GM19099 (cell line): ENCODE results near the gene TACC2.

Experiments
- POLR2A ChIP-seq: IDR thresholded peaks from 3 replicates; pipeline ENCODE4 v1.6.1; 2011; ENCODE audit warnings: low read depth; ENCODE audit not compliant: insufficient read length; ENCODE audit errors: extremely low read depth

TACC2 gene

DNA sequence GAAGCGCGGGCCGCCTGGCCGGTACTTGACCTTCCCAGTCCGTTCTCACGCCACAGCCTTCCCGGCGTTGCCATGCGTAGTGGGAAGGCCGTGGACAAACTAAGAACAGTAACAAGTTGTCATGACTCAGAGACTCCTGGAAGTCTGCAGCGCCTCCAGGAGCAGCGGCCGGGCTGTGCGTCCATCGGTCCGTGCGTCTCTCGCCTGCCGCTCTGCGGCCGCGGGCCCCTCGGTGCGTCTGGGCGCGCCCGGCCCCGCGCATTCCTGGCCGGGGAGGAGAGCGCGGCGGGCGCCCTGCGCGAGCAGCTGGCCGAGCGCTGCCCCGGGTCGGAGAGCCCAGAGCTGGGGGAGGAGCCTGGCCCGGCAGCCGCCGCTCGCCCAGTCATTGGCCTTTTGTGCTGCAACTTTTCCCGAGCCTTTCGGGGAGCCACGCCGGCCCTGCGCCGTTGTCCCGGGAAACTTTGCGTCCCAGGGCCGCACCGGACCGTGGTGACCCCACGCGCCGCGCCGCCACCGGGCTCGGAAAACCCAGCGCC is 123.7 kb downstream of the TACC2 start:
- TF ChIP-seq POLR2A = no peak

DNA sequence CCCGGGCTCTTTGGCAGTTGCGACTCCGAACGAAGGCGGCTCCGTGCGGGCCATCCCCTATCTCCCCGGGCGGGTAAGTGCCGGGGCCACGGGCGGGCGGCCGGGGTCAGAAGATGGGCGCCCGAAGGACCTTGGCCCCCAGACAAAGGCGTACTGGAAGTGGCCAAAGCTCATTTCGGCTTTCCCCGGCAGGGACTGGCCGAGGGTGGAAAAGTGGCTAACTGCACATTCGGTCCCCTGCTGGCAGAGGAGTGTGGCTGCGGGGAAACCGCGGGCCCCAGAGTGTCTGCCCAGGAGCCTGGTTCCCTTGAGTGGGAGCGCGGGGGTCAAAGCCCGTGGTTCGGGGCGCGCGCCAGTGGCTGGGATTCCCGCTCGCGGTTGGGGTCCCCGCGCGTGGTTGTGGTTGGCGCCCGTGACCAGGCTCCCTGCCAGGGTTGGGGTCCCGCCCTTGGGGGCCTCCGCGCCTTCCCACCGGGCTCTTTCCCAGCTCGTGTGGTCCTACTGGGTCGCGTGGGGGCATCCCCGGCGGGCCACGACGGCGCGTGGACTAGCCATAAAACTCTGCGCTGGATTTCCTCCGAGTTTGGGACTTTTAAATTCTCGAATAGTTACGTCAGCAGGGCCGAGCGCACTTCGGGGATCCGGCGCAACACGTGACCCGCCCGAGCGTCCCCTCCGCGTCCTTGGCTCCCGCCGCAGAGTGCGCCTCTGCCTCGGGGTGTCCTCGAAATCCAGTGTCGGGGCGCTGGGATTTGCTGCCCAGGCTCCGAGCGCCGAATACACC is 124.4 kb downstream of the TACC2 start:
- no peak for TF ChIP-seq POLR2A

DNA sequence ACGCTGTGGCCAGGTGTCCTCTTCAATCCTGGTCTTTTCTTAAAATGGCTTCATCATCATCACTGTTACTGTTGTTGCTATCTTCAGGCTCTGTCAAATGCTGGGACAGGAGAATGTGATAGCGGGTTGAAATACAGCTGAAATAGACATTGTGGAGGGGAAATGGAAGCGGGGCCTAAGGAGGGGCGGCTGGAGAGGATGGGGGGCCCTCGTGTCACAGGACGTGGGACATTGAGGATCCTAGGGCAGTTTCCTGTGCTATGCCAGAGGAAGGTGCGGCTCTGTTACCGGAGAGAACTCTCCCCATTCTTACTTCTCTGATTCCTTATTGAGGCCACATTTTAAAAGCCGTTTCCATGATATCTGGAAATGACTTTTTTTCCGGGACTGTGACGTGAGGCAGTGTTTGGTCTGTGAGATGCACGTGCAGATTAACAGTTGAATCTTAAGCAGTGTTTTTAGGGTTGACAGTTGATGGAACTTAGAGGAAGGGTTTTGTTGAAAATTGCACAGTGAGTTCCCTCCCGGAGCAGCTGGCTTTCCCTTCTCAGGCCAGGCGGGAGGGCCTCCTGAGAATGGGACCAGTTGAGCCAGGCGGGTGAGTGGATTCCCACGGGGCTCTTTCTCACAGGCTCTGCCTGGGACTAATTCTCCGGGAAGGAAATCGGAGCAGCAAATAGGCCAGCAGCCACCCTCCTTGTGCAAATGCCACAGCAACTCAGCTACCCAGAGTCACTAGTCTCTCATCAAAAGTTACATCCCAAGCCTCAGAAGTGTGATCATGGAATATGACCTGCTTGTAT is 125.2 kb downstream of the TACC2 start:
- TF ChIP-seq POLR2A = no peak

DNA sequence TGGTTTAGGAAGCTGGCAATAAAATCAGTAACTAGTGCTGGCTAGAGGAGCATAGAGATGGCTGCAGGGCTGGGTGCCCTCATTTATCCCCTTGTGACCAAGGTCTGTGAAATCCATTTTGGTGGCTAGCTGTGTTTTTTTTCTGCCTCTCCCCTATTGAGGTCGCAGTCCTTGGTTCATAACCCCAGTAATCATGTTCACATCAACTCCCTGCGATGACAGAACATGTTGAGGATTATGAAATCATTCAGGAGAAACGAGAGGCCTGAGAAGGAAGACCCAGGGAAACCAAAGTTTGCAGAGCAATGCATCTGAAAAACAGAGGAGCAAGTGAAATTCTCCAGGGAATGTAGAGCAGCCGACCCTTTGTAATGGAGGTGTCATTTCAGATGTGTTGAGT is 126.9 kb downstream of the TACC2 start:
- no peak for TF ChIP-seq POLR2A

GRCh38 chr10:122116331-122116730 is 127.4 kb downstream of the TACC2 start:
- TF ChIP-seq POLR2A = no peak

GRCh38 chr10:122117475-122117874 is 128.5 kb downstream of the TACC2 start:
- TF ChIP-seq POLR2A = no peak

- no peak for TF ChIP-seq POLR2A
Observed at GRCh38 chr10:122120008-122120744, 131.2 kb downstream of the TACC2 start.

DNA sequence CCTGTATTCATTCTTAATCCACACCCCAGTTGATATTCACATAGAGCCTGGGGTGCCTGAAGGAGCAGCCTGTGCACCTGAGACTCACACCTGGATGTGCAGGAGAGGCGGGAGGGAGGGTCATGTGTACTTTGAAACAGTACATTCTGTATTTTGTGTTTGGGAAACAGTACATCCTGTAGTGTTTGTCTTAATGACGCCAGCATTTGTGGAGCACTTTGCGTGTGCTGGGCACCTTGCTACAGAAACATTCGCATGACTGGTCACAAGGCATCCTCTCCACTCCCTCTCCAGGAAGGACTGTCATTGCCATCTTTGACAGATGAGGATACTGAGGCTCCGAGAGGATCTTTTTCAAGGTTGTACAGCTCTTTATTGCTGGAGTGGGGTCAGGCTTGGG is 132.1 kb downstream of the TACC2 start:
- TF ChIP-seq POLR2A = no peak

- no peak for TF ChIP-seq POLR2A
Observed at GRCh38 chr10:122122493-122122892, 133.5 kb downstream of the TACC2 start.

DNA sequence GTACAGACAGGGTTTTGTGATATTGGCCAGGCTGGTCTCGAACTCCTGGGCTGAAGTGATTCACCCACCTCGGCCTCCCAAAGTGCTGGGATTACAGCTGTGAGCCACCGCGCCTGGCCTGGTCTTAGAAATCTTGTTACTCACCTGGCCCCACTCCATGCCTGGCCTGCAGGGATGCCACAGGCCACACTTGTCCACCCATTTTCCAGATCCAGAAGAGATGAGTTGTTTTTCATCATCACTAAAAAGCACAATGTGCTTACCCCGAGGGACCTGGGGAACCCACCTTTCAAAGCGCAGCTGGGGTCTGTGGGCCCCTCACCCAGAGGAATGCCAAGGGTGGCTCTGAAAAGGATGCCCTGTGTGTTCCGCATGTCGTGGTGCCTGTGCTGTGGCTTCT is 134.2 kb downstream of the TACC2 start:
- TF ChIP-seq POLR2A = no peak

DNA sequence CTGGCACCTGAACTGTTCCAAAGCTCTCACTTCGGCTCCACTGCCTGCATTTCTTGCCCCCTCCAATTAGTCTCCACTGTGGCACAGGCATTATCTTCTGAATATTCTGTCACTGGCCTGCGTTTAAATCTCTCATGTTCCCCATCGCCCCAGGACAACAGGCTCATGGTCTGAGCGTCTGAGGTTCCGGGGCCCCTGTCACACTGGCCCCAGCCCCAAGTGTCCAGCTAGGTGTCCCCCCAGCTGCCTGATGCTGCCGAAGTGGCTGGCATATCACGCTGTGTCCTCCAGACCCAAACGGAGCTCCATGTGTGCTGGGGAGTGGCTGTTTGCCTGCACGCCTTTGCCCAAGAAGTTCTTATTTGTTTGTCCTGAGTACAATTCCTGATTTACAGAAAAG is 135.4 kb downstream of the TACC2 start:
- no peak for TF ChIP-seq POLR2A

GRCh38 chr10:122124808-122125207 is 135.8 kb downstream of the TACC2 start:
- no peak for TF ChIP-seq POLR2A

DNA sequence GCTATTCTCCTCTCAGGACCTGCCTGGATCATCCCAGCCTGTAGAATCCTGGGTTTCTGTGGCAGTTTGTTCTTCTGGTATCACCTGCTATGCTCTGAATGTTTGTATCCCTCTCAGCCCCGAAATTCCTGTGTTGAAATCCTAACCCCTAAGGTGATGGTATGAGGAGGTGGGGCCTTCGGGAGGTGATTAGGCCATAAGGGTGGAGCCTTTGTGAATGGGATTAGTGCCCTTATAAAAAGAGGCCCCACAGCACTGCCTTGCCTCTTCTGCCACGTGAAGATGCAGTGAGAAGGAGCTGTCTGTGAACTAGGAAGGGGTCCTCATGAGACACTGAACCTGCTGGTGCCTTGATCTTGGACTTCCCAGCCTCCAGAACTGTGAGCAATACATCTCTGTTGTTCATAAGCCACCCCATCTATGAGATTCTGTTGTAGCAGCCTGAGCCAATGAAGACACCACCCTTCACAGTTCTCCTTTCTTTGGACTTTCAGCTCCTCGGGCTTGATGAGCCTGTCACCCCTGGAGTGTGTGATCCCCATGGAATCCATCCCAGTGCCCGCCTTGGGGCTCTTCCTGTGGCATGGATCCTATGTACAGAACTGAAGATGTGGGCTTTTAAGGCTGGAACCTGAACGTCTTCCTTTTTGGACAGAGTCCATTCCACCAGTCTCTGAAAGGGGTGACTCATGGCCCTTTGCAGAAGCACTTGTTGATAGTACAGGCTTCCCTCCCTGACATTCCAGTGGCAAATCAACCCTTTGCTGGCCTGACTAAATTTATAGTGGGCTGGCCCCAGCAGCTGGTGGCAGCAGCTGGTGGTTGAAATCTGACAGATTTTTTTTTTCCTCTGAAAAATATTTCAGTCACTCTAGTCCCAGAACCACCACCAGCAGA is 138.0 kb downstream of the TACC2 start:
- no peak for TF ChIP-seq POLR2A

DNA sequence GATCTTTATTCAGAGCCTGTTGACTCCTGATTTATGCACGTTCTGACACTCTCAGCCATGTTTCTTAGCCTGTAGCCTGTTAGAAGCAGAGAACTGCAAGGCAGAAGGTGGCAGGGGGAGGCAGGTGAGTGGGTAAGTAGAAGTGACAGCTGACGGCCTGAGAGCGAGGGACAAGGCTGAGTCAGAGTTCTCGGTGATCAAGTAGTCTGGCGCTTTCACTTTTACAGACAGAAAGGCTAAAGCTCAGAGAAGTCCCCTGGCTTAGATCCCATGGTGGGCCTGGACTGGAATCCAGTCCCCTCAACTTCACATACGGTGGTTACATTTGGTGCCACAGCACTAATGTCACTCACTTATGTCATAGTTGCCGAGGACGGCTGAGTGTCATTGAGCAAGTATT is 139.0 kb downstream of the TACC2 start:
- no peak for TF ChIP-seq POLR2A
